ENCODE results near the gene RGS6. TPM values are rescaled to one million over a fixed set of nuclear protein-coding genes. Genes with fewer than 3 reads are reported as not detected.

The RGS6 gene
- total RNA-seq, 1 donor from 2014 or later = 2.8 TPM

GRCh38 chr14:72559669-72560255 is 627.5 kb downstream of the RGS6 start:
- Mint-ChIP-seq H3K36me3 (ENCODE audit: low read depth) (no peaks in the 10 kb centered on the region), H3K27me3 (ENCODE audit: low read depth) (no peaks in the 10 kb centered on the region), H3K9me3 (no peaks in the 10 kb centered on the region), H3K27ac (ENCODE audit: unreplicated experiment) (no peak overlapping the region), H3K4me3 (no peak overlapping the region), H3K4me1 (peaks cover 25% of the 10 kb centered on the region)
- no peak for DNase-seq (ENCODE audit: low read depth, low spot score)
- no peak for TF ChIP-seq CTCF (conservative IDR thresholded peaks at IDR 0.05)

GRCh38 chr14:72560331-72560730 is 628.1 kb downstream of the RGS6 start:
- H3K36me3 Mint-ChIP-seq (ENCODE audit: low read depth) = no peaks in the 10 kb centered on the region
- H3K9me3 Mint-ChIP-seq = no peaks in the 10 kb centered on the region
- no peak for DNase-seq (ENCODE audit: low read depth, low spot score)
- no peak for TF ChIP-seq CTCF (conservative IDR thresholded peaks at IDR 0.05)
- H3K4me1 Mint-ChIP-seq = peaks cover 25% of the 10 kb centered on the region
- H3K4me3 Mint-ChIP-seq = no peak overlapping the region
- no peak overlapping the region for H3K27ac Mint-ChIP-seq (ENCODE audit: unreplicated experiment)
- no peaks in the 10 kb centered on the region for H3K27me3 Mint-ChIP-seq (ENCODE audit: low read depth)

GRCh38 chr14:72560889-72561493 is 628.8 kb downstream of the RGS6 start:
- Mint-ChIP-seq H3K36me3 (ENCODE audit: low read depth) (no peaks in the 10 kb centered on the region), H3K27ac (ENCODE audit: unreplicated experiment) (no peak overlapping the region), H3K4me3 (no peak overlapping the region), H3K27me3 (ENCODE audit: low read depth) (no peaks in the 10 kb centered on the region), H3K9me3 (no peaks in the 10 kb centered on the region), H3K4me1 (peaks cover 25% of the 10 kb centered on the region)
- no peak for DNase-seq (ENCODE audit: low read depth, low spot score)
- no peak for TF ChIP-seq CTCF (conservative IDR thresholded peaks at IDR 0.05)

- H3K27ac Mint-ChIP-seq (ENCODE audit: unreplicated experiment) = no peak overlapping the region
- no peak for DNase-seq (ENCODE audit: low read depth, low spot score)
- no peak overlapping the region for H3K4me3 Mint-ChIP-seq
- TF ChIP-seq CTCF (conservative IDR thresholded peaks at IDR 0.05) = no peak
- no peaks in the 10 kb centered on the region for H3K9me3 Mint-ChIP-seq
- H3K36me3 Mint-ChIP-seq (ENCODE audit: low read depth) = no peaks in the 10 kb centered on the region
- peaks cover 25% of the 10 kb centered on the region for H3K4me1 Mint-ChIP-seq
- no peaks in the 10 kb centered on the region for H3K27me3 Mint-ChIP-seq (ENCODE audit: low read depth)
These were observed 630.1 kb downstream of the RGS6 start for GRCh38 chr14:72562300-72562699.

- Mint-ChIP-seq H3K36me3 (ENCODE audit: low read depth) (no peaks in the 10 kb centered on the region), H3K27me3 (ENCODE audit: low read depth) (no peaks in the 10 kb centered on the region), H3K27ac (ENCODE audit: unreplicated experiment) (no peak overlapping the region), H3K4me3 (no peak overlapping the region), H3K9me3 (no peaks in the 10 kb centered on the region), H3K4me1 (peaks cover 20% of the 10 kb centered on the region)
- TF ChIP-seq CTCF (conservative IDR thresholded peaks at IDR 0.05) = no peak
- DNase-seq (ENCODE audit: low read depth, low spot score) = no peak
These were observed 631.4 kb downstream of the RGS6 start for GRCh38 chr14:72563676-72564075.

All from neural crest cell (in vitro differentiated cells).